NT2/D1 (cell line): ENCODE results near the gene OR1N2.
"Not testable (repeated sequence)": the region's sequence is repeated elsewhere in the genome, so short reads cannot be mapped to it uniquely, and the experiment has no call there.

Experiments used
- DNase-seq: peaks from one replicate; pipeline ENCODE4 v3.0.0-alpha.2; 2011; ENCODE audit warnings: low read depth, low spot score
- H3K27me3 ChIP-seq: 2 replicates; pipeline ENCODE4 v1.6.0; 2011; ENCODE audit warnings: mild to moderate bottlenecking; ENCODE audit not compliant: insufficient read length, insufficient read depth
- H3K36me3 ChIP-seq: 2 replicates; pipeline ENCODE4 v1.6.1; 2011; ENCODE audit warnings: mild to moderate bottlenecking, low read length, mixed read lengths; ENCODE audit not compliant: insufficient read depth, insufficient read length
- H3K4me1 ChIP-seq: 2 replicates; pipeline ENCODE4 v1.5.1; 2011; ENCODE audit not compliant: insufficient read depth, insufficient read length
- H3K4me3 ChIP-seq: 2 replicates; pipeline ENCODE4 v1.5.1; 2011; ENCODE audit warnings: low read depth; ENCODE audit not compliant: insufficient read length
- H3K9ac ChIP-seq: 2 replicates; pipeline ENCODE4 v1.6.0; 2011; ENCODE audit warnings: low read depth; ENCODE audit not compliant: insufficient read length
- H3K9me3 ChIP-seq: 2 replicates; pipeline ENCODE4 v1.5.1; 2011; ENCODE audit warnings: mild to moderate bottlenecking, low read length; ENCODE audit not compliant: insufficient read depth
- SUZ12 ChIP-seq: IDR thresholded peaks from 2 replicates; pipeline ENCODE4 v1.6.1; 2011; ENCODE audit not compliant: insufficient read length, insufficient read depth; ENCODE audit errors: extremely low read depth
- YY1 ChIP-seq: IDR thresholded peaks from 2 replicates; pipeline ENCODE4 v1.6.1; 2011; ENCODE audit not compliant: insufficient read length, insufficient read depth
- ZNF274 ChIP-seq: IDR thresholded peaks from 2 replicates; pipeline ENCODE4 v1.6.1; 2011; ENCODE audit warnings: mild to moderate bottlenecking, low read depth, low read length

OR1N2 gene

DNA sequence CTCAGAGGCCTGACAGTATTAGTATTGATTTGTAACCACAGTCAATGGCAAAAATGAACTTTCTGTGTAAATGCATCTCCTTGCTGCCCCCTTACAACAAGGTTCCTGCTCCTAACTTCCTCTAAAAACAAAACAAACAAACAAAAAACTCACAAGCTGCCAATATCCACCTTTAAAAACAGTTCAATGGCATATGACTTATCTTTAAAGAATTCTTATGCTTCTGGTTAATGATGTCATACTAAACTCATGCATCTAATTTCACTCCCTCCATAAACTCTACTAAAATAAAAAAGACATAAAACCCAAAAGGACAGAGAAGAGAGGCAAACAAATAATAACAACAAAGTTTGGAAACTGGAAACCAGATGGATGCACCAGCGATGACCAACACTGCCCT lies 16.8 kb upstream of the OR1N2 start:
- H3K4me1 ChIP-seq: no peaks in the 10 kb centered on the region
- no peak overlapping the region for H3K9ac ChIP-seq
- H3K4me3 ChIP-seq: no peak overlapping the region
- H3K27me3 ChIP-seq: no peaks in the 10 kb centered on the region
- TF ChIP-seq SUZ12 (no peak), ZNF274 (no peak), YY1 (no peak)
- H3K9me3 ChIP-seq: peaks cover 10% of the 10 kb centered on the region; the same call in 1 of the 2 replicates
- no peak for DNase-seq
- H3K36me3 ChIP-seq: no peaks in the 10 kb centered on the region

GRCh38 chr9:122537066-122537465 lies 15.8 kb upstream of the OR1N2 start:
- H3K4me1 ChIP-seq, H3K36me3 ChIP-seq, H3K4me3 ChIP-seq, DNase-seq, H3K9ac ChIP-seq, H3K27me3 ChIP-seq: not testable (repeated sequence)
- H3K9me3 ChIP-seq: peaks cover 10% of the 10 kb centered on the region; the same call in 1 of the 2 replicates

DNA sequence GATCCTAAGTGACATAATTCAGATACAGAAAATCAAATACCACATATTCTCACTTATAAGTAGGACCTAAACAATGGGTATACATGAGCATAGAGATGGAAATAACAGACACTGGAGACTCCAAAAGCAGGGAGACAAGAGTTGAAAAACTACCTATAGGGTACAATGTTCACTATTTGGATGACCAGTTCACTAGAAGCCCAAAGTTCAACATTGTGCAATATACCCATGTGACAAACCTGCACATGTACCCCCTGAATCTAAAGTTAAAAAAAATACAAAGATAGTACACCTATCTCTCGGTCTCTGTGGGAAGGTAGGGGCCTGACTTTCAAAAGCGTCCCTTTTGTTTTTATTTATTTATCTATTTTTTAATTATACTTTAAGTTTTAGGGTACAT lies 14.2 kb upstream of the OR1N2 start:
- Histone ChIP-seq H3K9me3 (peaks cover 10% of the 10 kb centered on the region; the same call in 1 of the 2 replicates), H3K36me3 (no peaks in the 10 kb centered on the region), H3K27me3 (no peaks in the 10 kb centered on the region), H3K9ac (no peak overlapping the region), H3K4me1 (no peaks in the 10 kb centered on the region), H3K4me3 (no peak overlapping the region)
- TF ChIP-seq SUZ12 (no peak), ZNF274 (no peak), YY1 (no peak)
- no peak for DNase-seq

DNA sequence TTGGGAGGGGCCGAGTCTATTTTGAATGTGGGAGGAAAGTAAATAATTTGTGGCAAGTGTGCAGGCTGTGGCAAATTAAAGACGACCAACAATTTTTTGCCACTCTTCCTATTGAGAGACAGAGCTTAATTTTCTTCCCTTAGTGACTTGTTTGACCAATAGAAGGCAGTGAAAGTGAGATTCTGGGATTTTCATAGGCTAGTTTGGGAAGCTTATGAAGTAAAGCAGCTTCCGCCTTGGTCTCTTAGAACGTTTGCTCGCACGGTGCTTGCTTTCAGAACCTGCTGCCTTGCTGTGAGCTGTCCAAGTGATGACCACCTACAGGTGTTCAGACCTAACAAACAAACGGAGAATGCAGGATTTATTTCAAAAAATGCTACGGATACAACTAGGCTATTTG lies 6.7 kb upstream of the OR1N2 start:
- Histone ChIP-seq H3K27me3 (no peaks in the 10 kb centered on the region), H3K4me1 (no peaks in the 10 kb centered on the region), H3K9me3 (no peaks in the 10 kb centered on the region), H3K9ac (no peak overlapping the region), H3K4me3 (no peak overlapping the region), H3K36me3 (no peaks in the 10 kb centered on the region)
- DNase-seq: no peak
- TF ChIP-seq ZNF274 (no peak), YY1 (no peak), SUZ12 (no peak)

- no peak overlapping the region for H3K4me3 ChIP-seq
- H3K4me1 ChIP-seq: peaks cover 2% of the 10 kb centered on the region
- H3K36me3 ChIP-seq: no peaks in the 10 kb centered on the region
- H3K9ac ChIP-seq: no peak overlapping the region
- TF ChIP-seq SUZ12 (no peak), ZNF274 (no peak), YY1 (no peak)
- no peak for DNase-seq
- H3K9me3 ChIP-seq: no peaks in the 10 kb centered on the region
- H3K27me3 ChIP-seq: no peaks in the 10 kb centered on the region
Observed at GRCh38 chr9:122551371-122551770, 1.5 kb upstream of the OR1N2 start.

DNA sequence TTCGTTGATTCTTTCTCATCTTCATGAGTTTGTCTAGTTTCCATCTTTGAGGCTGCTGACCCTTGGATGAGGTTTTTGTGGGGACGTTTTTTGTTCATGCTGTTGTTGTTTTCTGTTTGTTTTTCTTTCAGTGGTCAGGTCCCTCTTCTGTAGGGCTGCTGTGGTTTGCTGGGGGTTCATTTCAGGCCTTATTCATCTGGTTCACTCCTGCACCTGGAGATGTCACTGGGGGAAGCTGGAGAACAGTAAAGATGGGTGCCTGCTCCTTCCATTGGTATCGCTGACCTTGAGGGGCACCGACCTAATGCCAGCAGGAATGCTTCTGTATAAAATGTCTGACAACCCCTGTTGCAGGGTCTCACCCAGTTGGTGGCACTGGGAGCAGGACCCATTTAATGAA lies 8.5 kb downstream of the OR1N2 start:
- Histone ChIP-seq H3K27me3 (no peaks in the 10 kb centered on the region), H3K4me1 (peaks cover 7% of the 10 kb centered on the region), H3K36me3 (no peaks in the 10 kb centered on the region), H3K9ac (no peak overlapping the region), H3K4me3 (no peak overlapping the region), H3K9me3 (no peaks in the 10 kb centered on the region; the same call in 1 of the 2 replicates)
- TF ChIP-seq SUZ12 (no peak), ZNF274 (no peak), YY1 (no peak)
- no peak for DNase-seq

- TF ChIP-seq YY1 (peak; percentile 32), SUZ12 (no peak)
- peak; percentile 75 for DNase-seq
- peaks cover 7% of the 10 kb centered on the region for H3K4me1 ChIP-seq
- H3K36me3 ChIP-seq: no peaks in the 10 kb centered on the region
- no peaks in the 10 kb centered on the region for H3K27me3 ChIP-seq
- H3K4me3 ChIP-seq: no peak overlapping the region
- peak overlapping the region; percentile 21 for H3K9ac ChIP-seq
- no peaks in the 10 kb centered on the region; the same call in 1 of the 2 replicates for H3K9me3 ChIP-seq
Observed at GRCh38 chr9:122562134-122562760, 9.3 kb downstream of the OR1N2 start.

DNA sequence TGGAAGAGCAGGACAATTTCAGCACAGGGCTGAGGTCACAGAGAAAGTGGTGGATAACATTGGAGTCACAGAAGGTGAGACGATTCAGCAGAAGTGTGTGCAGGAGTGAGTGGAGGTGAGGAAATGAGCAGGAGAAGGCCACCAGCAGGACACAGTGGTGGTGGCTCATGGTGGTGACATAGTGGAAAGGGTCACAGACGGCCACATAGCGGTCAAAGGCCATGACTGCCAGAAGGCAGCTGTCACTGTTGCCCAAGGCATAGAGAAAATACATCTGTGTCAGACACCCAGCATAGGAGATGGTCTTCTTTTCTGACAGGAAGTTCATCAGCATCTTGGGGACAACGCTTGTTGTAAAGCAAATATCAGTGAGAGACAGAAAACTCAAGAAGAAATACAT lies 15.0 kb downstream of the OR1N2 start:
- Histone ChIP-seq H3K36me3 (no peaks in the 10 kb centered on the region), H3K9ac (no peak overlapping the region), H3K4me1 (no peaks in the 10 kb centered on the region), H3K9me3 (no peaks in the 10 kb centered on the region), H3K4me3 (no peak overlapping the region), H3K27me3 (no peaks in the 10 kb centered on the region)
- no peak for DNase-seq
- no peak for TF ChIP-seq ZNF274
- no peak for TF ChIP-seq SUZ12
- no peak for TF ChIP-seq YY1
